ENCODE data around the gene PPID. TPM values are rescaled to one million over a fixed set of nuclear protein-coding genes. Genes with fewer than 3 reads are reported as not detected.
"Not testable (repeated sequence)": the region's sequence is repeated elsewhere in the genome, so short reads cannot be mapped to it uniquely, and the experiment has no call there.

Gene PPID
- polyA plus RNA-seq, 1 donor: 87.5 TPM

DNA sequence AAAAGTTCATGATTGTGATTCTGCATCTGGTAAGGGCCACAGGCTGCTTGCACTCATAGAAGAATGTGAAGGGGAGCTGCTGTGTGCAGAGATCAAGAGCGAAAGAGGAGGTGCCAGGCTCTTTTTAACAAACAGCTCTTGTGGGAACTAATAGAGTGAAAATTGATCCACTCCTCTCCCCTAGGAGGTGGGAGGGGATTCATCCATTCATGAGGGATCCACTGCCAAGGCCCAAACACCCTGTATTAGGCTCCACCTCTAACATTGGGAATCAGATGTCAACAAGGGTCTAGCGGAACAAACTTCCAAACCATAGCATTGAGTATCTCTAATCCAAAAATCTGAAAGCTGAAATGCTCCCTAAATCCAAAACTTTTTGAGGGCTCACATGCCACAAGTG lies 16.4 kb upstream of the PPID start:
- Histone ChIP-seq H3K4me1 (ENCODE audit: control insufficient read depth, insufficient read depth, low read length) (no peaks in the 10 kb centered on the region), H3K4me3 (ENCODE audit: low read length) (no peak overlapping the region), H3K27ac (ENCODE audit: low read length) (no peak overlapping the region), H3K27me3 (ENCODE audit: control insufficient read depth, insufficient read depth, low read length) (no peaks in the 10 kb centered on the region), H3K36me3 (ENCODE audit: control insufficient read depth, insufficient read depth, low read length) (no peaks in the 10 kb centered on the region), H3K9me3 (ENCODE audit: control insufficient read depth, low read depth, low read length) (no peaks in the 10 kb centered on the region)
- no peak for DNase-seq
- WGBS (ENCODE audit: insufficient coverage, low lambda C conversion rate): no CpG with 5 or more reads among the region's 2 CpGs

DNA sequence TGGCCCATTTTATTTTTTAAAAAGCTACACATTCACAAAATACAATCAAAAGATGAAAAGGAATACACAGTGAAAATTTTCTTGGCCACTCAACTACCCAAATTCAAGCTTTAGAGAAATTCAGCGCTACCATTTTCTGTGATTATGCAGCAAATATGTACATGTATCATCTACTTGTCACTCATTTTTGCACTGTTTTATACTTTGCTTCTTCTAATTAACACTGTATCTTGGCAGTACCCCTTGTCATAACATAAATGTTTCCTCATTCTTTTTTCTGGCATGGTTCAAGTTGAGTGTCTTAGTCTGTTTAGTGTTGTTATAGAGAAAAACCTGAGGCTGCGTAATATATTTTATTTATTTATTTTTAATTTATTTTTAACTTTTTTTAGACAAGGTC lies 15.7 kb upstream of the PPID start:
- H3K36me3 ChIP-seq (ENCODE audit: control insufficient read depth, insufficient read depth, low read length): no peaks in the 10 kb centered on the region
- H3K9me3 ChIP-seq (ENCODE audit: control insufficient read depth, low read depth, low read length): no peaks in the 10 kb centered on the region
- no peaks in the 10 kb centered on the region for H3K27me3 ChIP-seq (ENCODE audit: control insufficient read depth, insufficient read depth, low read length)
- no peak overlapping the region for H3K27ac ChIP-seq (ENCODE audit: low read length)
- 90% methylated on average over 2 of the region's 2 CpGs for WGBS (ENCODE audit: insufficient coverage, low lambda C conversion rate)
- H3K4me3 ChIP-seq (ENCODE audit: low read length): no peak overlapping the region
- no peaks in the 10 kb centered on the region for H3K4me1 ChIP-seq (ENCODE audit: control insufficient read depth, insufficient read depth, low read length)
- no peak for DNase-seq

DNA sequence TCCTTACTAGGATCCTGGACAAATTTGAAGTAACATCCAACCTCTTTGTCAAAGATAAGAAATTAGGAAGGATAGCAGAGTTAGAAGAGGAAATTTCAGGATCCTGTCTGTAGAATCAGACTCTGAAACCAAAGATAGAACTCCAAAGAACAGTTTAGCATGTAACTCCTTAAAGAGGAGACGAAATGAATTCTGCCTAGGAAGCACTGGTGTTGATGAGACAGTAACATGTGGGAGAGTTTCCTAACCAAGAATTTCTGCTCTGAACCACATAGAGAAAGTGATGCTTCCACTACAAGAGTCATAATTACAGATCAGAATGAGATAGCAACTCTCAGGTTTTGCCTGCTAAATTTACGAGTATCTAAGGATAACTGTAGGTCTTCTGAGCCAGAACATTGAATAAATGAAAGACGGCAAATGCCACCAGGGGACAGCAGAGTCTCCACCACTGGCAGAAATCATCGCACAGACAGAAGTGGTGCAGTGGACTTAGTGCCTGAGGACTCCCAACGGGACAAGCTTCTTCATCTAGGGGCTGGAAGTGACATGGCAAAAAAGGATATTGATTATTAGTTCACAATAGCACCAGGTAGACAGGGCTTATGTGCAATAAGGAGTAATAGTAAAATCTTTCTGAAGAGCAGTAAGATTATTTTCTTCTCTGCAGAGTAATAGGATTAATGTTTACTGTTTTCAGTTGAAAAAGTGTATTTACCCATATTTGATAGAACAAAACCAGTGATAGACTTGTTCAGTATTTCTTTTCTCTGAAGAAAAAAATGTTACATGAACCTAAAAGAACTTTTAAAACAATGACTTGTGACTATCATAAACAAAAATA lies 6.7 kb upstream of the PPID start:
- no peaks in the 10 kb centered on the region for H3K9me3 ChIP-seq (ENCODE audit: control insufficient read depth, low read depth, low read length)
- no CpG with 5 or more reads among the region's 5 CpGs for WGBS (ENCODE audit: insufficient coverage, low lambda C conversion rate)
- H3K4me1 ChIP-seq (ENCODE audit: control insufficient read depth, insufficient read depth, low read length): no peaks in the 10 kb centered on the region
- H3K27me3 ChIP-seq (ENCODE audit: control insufficient read depth, insufficient read depth, low read length): no peaks in the 10 kb centered on the region
- H3K36me3 ChIP-seq (ENCODE audit: control insufficient read depth, insufficient read depth, low read length): no peaks in the 10 kb centered on the region
- no peak overlapping the region for H3K4me3 ChIP-seq (ENCODE audit: low read length)
- H3K27ac ChIP-seq (ENCODE audit: low read length): no peak overlapping the region
- DNase-seq: peak; percentile 33 to 44

DNA sequence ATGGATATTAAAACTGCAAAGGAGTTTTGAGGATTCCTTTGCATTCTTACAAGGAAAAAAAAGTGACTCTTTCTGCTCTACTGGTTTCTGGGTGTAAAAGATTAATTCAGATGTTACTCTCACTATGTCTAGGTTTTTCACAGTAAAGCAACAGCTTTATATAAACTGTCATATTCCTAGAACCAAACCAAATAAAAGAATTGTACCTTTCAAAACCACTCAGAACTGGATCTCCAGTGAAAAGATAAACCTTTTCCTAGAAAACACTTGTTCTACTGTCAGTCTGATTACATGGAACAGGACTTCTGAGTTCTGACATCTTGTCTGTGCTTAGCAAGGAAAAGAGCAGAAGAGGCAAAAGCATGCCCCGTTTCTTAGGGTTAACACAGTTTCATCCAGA lies 5.0 kb upstream of the PPID start:
- Histone ChIP-seq H3K27me3 (ENCODE audit: control insufficient read depth, insufficient read depth, low read length) (no peaks in the 10 kb centered on the region), H3K4me1 (ENCODE audit: control insufficient read depth, insufficient read depth, low read length) (no peaks in the 10 kb centered on the region), H3K36me3 (ENCODE audit: control insufficient read depth, insufficient read depth, low read length) (no peaks in the 10 kb centered on the region), H3K4me3 (ENCODE audit: low read length) (no peak overlapping the region), H3K9me3 (ENCODE audit: control insufficient read depth, low read depth, low read length) (no peaks in the 10 kb centered on the region), H3K27ac (ENCODE audit: low read length) (no peak overlapping the region)
- no peak for DNase-seq
- no CpG with 5 or more reads among the region's 1 CpG for WGBS (ENCODE audit: insufficient coverage, low lambda C conversion rate)

DNA sequence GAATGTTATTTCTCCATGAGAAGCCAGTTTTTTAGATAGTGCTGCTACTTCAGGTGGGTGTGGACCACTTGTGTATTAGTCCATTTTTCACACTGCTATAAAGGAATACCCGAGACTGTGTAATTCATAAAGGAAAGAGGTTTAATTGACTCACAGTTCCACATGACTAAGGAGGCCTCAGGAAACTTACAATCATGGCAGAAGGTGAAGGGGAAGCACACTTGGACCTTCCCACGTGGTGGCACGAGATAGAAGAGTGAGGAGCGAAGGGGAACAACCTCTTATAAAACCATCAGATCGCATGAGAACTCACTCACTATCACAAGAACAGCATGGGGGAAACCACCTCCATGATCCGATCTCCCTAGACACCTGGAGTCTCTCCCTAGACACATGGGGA lies 3.4 kb upstream of the PPID start:
- Histone ChIP-seq H3K27me3 (ENCODE audit: control insufficient read depth, insufficient read depth, low read length) (no peaks in the 10 kb centered on the region), H3K4me1 (ENCODE audit: control insufficient read depth, insufficient read depth, low read length) (no peaks in the 10 kb centered on the region), H3K27ac (ENCODE audit: low read length) (no peak overlapping the region), H3K4me3 (ENCODE audit: low read length) (no peak overlapping the region), H3K36me3 (ENCODE audit: control insufficient read depth, insufficient read depth, low read length) (no peaks in the 10 kb centered on the region), H3K9me3 (ENCODE audit: control insufficient read depth, low read depth, low read length) (no peaks in the 10 kb centered on the region)
- WGBS (ENCODE audit: insufficient coverage, low lambda C conversion rate): no CpG with 5 or more reads among the region's 6 CpGs
- DNase-seq: no peak

DNA sequence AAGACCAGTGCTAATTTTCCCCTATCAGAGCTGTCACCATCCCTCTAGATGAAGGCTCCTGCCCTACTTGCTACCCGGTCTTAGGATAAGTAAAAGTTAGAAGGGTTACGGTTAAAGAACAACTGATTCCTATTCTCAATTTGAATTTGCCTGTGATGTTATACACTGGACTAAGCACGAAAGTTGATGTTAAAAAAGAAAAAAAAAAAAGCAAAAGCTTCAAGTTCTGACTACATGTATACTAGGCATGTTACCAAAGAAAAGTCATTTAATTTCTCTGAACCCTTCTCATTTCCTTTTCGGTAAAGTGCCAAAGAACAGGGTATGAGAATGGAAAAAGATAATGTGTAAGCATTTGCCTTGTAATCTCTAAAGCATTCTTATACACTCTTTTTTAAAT lies 1.4 kb upstream of the PPID start:
- WGBS (ENCODE audit: insufficient coverage, low lambda C conversion rate): 97% methylated on average over 3 of the region's 4 CpGs
- H3K27ac ChIP-seq (ENCODE audit: low read length): no peak overlapping the region
- no peak overlapping the region for H3K4me3 ChIP-seq (ENCODE audit: low read length)
- DNase-seq: no peak
- H3K9me3 ChIP-seq (ENCODE audit: control insufficient read depth, low read depth, low read length): no peaks in the 10 kb centered on the region
- no peaks in the 10 kb centered on the region for H3K27me3 ChIP-seq (ENCODE audit: control insufficient read depth, insufficient read depth, low read length)
- no peaks in the 10 kb centered on the region for H3K4me1 ChIP-seq (ENCODE audit: control insufficient read depth, insufficient read depth, low read length)
- peaks cover 8% of the 10 kb centered on the region for H3K36me3 ChIP-seq (ENCODE audit: control insufficient read depth, insufficient read depth, low read length)

DNA sequence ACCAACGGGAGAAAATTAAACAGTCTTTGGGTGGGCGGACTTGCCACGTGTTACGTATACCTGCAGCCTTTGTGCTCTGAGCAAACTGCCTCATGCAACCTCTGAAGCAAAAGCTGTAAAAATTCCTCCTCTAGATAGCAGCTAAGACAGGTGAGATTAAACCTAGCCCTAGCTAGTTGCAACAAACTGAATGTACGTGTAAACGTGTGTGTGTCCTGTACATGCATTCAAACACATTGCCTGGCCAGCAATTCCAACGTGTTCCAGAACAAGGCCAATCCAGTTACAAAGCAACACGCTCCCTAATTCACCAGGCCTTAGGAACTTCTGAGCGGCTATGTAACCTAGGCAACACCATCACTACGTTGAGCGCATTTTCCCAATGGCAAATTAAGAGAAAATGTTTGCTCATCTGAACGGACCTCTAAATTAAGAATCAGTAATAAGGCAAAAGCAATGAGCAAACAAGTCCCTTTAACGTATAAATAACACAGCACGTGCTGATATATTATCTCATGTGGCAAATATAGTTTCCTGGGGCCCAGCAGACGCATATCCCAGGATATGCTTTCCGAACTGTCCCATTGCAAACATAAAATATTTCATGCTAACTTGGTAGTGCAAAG lies 792 bp downstream of the PPID start:
- Histone ChIP-seq H3K4me1 (ENCODE audit: control insufficient read depth, insufficient read depth, low read length) (no peaks in the 10 kb centered on the region), H3K4me3 (ENCODE audit: low read length) (peak overlapping the region; percentile 84), H3K27me3 (ENCODE audit: control insufficient read depth, insufficient read depth, low read length) (no peaks in the 10 kb centered on the region), H3K9me3 (ENCODE audit: control insufficient read depth, low read depth, low read length) (no peaks in the 10 kb centered on the region), H3K27ac (ENCODE audit: low read length) (peak overlapping the region; percentile 90), H3K36me3 (ENCODE audit: control insufficient read depth, insufficient read depth, low read length) (peaks cover 28% of the 10 kb centered on the region)
- peak; percentile 81 to 91 for DNase-seq
- WGBS (ENCODE audit: insufficient coverage, low lambda C conversion rate): 0% methylated on average over 1 of the region's 16 CpGs

DNA sequence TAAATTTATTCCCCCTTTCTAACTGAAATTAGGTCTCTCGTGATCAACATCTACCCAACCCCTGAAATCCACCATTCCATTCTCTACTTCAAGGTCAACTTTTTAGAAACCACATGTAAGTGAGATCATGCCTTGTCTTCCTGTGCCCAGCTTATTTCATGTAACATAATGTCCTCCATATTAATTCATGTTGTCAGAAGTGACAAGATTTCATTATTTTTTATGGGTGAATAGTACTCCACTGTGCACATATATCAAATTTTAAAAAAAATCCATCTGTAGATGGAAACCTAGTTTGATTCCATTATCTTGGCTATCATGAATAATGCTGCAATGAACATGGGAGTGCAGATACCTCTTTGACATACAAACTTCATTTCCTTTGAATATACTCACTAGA lies 1.5 kb downstream of the PPID start:
- no peaks in the 10 kb centered on the region for H3K27me3 ChIP-seq (ENCODE audit: control insufficient read depth, insufficient read depth, low read length)
- H3K4me1 ChIP-seq (ENCODE audit: control insufficient read depth, insufficient read depth, low read length): no peaks in the 10 kb centered on the region
- no peaks in the 10 kb centered on the region for H3K9me3 ChIP-seq (ENCODE audit: control insufficient read depth, low read depth, low read length)
- peak overlapping the region; percentile 90 for H3K27ac ChIP-seq (ENCODE audit: low read length)
- 83% methylated on average over 1 of the region's 1 CpG for WGBS (ENCODE audit: insufficient coverage, low lambda C conversion rate)
- DNase-seq: no peak
- peak overlapping the region; percentile 84 for H3K4me3 ChIP-seq (ENCODE audit: low read length)
- H3K36me3 ChIP-seq (ENCODE audit: control insufficient read depth, insufficient read depth, low read length): peaks cover 33% of the 10 kb centered on the region

DNA sequence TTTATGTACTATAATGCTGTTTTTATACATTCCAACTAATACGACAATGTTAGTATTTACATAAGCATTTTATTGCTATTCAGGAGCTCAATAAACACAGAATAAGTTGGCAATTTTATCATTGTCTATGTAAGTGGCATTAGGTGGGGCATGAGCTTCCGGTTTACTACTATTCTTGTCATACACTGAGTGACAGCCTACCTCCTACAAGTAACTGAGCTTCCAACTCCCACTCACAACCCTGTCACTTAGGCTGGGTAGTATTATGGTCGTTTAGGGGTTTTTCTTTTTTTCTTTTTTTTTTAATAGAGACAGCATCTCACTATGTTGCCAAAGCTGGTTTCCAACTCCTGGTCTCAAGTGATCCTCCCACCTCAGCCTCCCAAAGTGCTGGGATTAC lies 7.4 kb downstream of the PPID start:
- 76% methylated on average over 2 of the region's 3 CpGs for WGBS (ENCODE audit: insufficient coverage, low lambda C conversion rate)
- no peak overlapping the region for H3K4me3 ChIP-seq (ENCODE audit: low read length)
- no peak overlapping the region for H3K27ac ChIP-seq (ENCODE audit: low read length)
- H3K27me3 ChIP-seq (ENCODE audit: control insufficient read depth, insufficient read depth, low read length): no peaks in the 10 kb centered on the region
- H3K4me1 ChIP-seq (ENCODE audit: control insufficient read depth, insufficient read depth, low read length): no peaks in the 10 kb centered on the region
- no peak for DNase-seq
- H3K9me3 ChIP-seq (ENCODE audit: control insufficient read depth, low read depth, low read length): no peaks in the 10 kb centered on the region
- peaks cover 72% of the 10 kb centered on the region for H3K36me3 ChIP-seq (ENCODE audit: control insufficient read depth, insufficient read depth, low read length)

DNA sequence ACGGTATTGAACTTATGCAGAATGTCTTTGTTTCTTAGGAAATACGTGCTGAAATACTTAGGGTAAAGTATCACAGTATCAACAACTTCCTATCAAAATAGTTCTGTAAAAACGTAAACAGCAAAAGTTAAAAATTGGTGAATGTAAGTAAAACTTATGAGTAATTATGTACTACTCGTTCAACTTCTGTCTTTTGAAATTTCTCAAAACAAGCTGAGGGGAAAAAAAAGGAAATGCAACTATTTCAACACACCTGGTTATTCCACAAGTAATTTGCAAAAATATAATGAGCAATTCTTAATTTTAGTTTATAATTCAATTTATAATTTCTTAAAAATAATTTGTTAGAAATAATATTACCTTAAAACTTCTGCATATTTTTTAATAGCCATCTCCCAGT lies 8.3 kb downstream of the PPID start:
- 98% methylated on average over 3 of the region's 4 CpGs for WGBS (ENCODE audit: insufficient coverage, low lambda C conversion rate)
- H3K27me3 ChIP-seq (ENCODE audit: control insufficient read depth, insufficient read depth, low read length): no peaks in the 10 kb centered on the region
- no peak overlapping the region for H3K4me3 ChIP-seq (ENCODE audit: low read length)
- H3K4me1 ChIP-seq (ENCODE audit: control insufficient read depth, insufficient read depth, low read length): no peaks in the 10 kb centered on the region
- no peaks in the 10 kb centered on the region for H3K9me3 ChIP-seq (ENCODE audit: control insufficient read depth, low read depth, low read length)
- no peak overlapping the region for H3K27ac ChIP-seq (ENCODE audit: low read length)
- H3K36me3 ChIP-seq (ENCODE audit: control insufficient read depth, insufficient read depth, low read length): peaks cover 78% of the 10 kb centered on the region
- DNase-seq: no peak

DNA sequence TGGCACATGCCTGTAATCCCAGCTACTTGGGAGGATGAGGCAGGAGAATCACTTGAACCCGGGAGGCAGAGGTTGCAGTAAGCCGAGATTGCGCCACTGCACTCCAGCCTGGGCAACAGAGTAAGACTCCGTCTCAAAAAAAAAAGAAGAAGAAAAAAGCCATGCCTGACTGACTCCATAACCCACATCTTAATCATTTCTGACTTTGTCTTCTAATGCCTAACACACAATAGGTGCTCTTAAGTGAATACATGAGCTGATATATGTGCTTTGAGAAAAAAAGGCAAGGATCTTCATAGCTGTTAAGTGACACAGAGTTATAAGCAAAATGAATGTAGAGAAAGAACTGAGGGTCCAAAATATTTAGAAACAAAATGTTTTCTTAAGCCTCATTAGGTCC lies 10.6 kb downstream of the PPID start:
- H3K9me3 ChIP-seq (ENCODE audit: control insufficient read depth, low read depth, low read length); H3K4me1 ChIP-seq (ENCODE audit: control insufficient read depth, insufficient read depth, low read length); H3K27ac ChIP-seq (ENCODE audit: low read length); H3K27me3 ChIP-seq (ENCODE audit: control insufficient read depth, insufficient read depth, low read length); DNase-seq; H3K4me3 ChIP-seq (ENCODE audit: low read length): not testable (repeated sequence)
- no CpG with 5 or more reads among the region's 4 CpGs for WGBS (ENCODE audit: insufficient coverage, low lambda C conversion rate)
- H3K36me3 ChIP-seq (ENCODE audit: control insufficient read depth, insufficient read depth, low read length): peaks cover 68% of the 10 kb centered on the region
